HL-60/S4 treated with phorbol 12-myristate 13-acetate at 8.2 ng/mL for 4 days and 3 days (cell line): Measurements from ENCODE around the gene KIAA1191.

Experiments
- in situ Hi-C: fragments of 300-500 bp; cut with MboI; formaldehyde crosslinking; loops from 2 replicates; pipeline ENCODE4 v1.15.0; 2022; ENCODE audit warnings: low sequenced_read_pairs

The KIAA1191 gene

DNA sequence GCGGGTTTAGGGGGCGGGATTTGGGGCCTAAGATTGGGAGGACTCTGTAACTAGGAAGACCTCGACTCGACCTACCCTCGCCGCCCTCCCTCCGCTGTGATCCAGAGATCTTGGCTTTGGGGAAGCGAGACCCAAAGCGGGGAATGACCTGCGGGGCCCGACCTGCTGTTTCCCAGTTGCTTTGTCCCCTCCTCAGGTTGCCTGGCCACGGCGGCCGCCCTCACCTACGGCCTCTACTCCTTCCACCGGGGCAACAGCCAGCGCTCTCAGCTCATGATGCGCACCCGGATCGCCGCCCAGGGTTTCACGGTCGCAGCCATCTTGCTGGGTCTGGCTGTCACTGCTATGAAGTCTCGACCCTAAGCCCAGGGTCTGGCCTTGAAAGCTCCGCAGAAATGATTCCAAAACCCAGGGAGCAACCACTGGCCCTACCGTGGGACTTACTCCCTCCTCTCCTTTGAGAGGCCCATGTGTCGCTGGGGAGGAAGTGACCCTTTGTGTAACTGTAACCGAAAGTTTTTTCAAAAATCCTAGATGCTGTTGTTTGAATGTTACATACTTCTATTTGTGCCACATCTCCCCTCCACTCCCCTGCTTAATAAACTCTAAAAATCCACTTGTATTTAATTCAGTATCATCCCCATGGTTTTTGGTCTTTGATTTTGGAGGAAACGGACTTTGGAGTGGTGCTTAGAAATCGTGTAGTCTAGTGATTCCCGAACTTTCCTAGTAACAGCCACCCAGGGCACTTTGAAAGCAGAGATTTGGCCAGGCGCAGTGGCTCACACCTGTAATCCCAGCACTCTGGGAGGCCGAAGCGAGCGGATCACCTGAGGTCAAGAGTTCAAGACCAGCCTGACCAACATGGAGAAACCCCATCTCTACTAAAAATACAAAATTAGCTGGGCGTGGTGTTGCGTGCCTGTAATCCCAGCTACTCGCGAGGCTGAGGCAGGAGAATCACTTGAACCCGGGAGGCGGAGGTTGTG, 27.9 kb upstream of the KIAA1191 start:
- in situ Hi-C loops, result no loop called here

DNA sequence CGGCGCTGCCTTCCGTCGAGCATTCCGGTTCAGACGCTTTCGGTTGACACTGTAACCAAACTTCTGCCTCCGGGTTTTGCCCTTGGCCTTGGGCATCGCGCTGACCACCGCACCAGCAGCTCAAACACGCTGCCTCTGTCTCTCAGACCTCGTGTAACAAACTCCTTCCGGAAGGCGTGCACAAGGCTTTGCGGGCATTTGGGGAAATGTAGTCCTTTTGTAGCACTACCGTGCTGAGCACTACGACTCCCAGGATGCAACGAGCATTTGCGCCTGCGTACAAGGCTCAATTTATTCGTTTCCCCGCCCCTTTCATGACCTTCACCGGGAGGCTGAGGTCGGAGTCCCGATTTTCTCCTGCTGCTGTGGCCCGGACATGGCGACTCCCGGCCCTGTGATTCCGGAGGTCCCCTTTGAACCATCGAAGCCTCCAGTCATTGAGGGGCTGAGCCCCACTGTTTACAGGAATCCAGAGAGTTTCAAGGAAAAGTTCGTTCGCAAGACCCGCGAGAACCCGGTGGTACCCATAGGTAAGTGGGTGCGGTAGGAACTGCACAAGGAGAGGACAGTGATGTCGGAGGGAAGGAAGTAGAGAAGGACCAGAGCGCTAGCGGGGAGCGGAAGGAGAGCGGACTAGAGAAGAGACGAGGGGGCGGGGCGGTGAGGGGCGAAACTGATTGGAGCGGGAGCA, 27.0 kb upstream of the KIAA1191 start, which contains the start of the genes HIGD2A and NOP16:
Gene HIGD2A, plus strand, starts transcription at position 308 of the 691 bp plus-strand sequence. Its CDS starts 69 bp downstream, at position 377.
Gene NOP16, minus strand, starts transcription at position 155 of the 691 bp plus-strand sequence. Its CDS starts 59 bp downstream, at position 96.
- in situ Hi-C loops, result no loop called here

DNA sequence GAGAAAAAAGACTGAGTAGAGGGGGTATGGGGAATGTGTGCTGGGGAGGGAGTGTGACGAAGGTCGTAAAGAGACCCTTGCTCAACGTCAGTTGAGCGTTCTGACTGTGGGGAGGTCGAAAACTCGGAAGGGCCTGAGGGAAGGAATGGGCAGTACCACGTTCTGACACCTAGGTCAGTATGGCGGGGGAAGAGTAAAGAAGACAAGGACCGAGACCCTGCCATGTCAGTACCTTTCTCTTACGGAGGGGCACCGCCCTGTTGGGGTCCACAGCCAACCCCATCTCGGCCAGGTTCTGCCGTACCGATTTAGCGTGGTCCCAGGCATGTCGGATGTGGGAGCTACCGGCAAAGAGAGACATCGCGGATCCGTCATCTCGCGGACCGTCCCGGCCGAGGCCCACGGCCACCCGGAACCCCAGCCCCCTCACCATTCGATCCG, 26.5 kb upstream of the KIAA1191 start:
- in situ Hi-C loops, result no loop called here

DNA sequence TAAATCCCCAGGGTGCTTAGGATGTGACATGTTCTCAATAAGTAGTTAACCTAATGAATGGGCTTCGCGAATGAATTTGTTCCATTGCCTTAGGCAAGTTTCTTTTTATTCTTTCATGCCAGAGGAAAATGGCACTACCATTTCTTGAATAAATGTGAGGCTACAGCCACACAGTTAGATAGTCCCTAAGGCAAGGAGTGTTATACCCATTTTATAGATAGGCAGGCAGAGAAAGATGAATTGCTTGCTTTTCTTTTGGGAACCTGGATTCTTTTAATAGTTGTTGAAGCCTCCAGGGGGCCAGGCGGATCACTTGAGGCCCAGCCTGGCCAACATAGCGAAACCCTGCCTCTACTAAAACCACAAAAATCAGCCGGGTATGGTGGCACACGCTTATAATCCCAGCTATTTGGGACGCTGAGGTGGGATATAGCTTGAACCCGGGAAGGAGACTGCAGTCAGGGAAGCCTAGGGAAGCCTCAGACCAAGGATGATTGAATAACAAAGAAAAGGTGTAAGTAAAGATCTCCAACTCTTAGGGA, 25.9 kb upstream of the KIAA1191 start:
- in situ Hi-C loops, result no loop called here

DNA sequence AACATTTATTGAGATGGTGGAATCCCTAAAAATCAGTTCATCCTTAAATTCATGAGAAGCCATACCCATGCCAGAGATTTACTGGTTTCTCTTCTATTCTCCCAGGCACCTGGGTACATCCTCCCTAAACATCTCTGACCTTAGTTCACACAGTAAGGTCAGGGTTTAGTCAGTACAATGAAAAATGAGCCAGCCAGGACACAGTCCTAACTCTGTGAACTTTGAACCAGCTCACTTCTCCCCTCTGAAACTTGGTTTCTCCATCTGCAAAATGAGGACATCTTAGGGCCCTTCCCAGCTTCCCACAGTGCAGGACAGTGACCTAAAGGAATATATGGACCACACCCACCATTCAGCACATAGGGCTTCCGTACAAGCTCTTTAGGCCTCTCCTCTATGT, 24.9 kb upstream of the KIAA1191 start:
- in situ Hi-C loops, result no loop called here

DNA sequence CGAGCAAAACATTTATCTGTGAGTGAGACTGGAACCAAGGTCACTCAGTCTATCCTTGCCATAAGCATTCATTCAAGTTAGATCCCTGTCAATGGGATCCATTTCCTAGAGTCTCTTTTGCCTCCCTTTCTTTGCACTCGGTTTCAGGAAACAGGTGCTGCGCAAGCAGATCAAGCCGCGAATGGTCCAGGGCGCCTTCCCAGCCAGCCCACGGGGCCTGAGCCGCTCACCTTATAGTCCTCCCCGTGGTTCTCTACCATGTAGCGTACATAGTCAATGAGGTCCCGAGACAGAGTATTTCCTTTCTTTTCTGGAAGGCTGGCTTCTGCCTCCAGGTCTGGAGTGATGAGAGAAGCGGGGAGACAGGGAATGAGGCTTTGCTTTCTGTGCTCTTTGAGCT, 23.4 kb upstream of the KIAA1191 start:
- in situ Hi-C loops, result no loop called here

DNA sequence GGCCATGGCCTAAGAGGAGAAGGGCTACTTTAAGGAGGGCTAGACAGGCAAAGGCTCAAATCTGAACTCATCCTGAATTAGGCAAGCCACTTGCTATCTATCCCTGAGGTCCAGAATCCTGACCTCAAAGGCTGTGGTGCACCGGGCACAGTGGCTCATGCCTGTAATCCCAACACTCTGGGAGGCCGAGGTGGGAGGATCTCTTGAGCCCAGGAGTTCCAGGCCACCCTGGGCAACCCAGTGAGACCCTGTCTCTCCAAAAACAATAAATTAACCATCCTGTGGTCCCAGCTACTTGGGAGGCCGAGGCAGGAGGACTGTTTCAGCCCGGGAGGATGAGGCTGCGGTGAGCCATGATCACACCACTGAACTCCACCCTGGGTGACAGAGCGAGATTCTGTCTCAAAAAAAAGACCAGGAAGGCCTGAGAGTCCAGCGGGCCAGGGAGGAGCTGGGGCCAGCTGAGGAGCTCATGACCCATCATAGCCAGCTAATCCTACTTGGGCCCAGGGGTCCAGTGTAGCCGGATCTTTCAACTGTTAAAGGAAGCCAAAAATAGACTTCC, 22.9 kb upstream of the KIAA1191 start:
- in situ Hi-C loops, result no loop called here

DNA sequence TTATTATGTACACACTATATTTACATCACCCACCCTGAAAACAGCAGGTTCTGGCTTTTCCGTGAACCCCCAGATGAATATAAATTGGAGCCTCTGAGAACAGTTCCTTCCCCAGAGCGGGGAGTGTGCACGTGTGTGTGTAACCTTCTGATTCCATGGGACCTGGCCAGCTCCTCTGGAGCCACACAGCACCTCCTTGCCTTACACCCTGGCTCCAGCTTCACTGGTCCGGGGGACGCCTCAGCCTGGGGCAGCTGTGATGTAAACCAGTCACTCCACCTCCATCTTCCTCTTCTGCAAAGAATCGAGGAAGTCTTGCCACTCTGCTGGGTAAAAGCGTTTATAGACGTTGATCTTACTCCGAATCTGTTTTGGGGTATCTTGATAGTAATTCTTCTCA, 22.4 kb upstream of the KIAA1191 start:
- in situ Hi-C loops, result no loop called here

DNA sequence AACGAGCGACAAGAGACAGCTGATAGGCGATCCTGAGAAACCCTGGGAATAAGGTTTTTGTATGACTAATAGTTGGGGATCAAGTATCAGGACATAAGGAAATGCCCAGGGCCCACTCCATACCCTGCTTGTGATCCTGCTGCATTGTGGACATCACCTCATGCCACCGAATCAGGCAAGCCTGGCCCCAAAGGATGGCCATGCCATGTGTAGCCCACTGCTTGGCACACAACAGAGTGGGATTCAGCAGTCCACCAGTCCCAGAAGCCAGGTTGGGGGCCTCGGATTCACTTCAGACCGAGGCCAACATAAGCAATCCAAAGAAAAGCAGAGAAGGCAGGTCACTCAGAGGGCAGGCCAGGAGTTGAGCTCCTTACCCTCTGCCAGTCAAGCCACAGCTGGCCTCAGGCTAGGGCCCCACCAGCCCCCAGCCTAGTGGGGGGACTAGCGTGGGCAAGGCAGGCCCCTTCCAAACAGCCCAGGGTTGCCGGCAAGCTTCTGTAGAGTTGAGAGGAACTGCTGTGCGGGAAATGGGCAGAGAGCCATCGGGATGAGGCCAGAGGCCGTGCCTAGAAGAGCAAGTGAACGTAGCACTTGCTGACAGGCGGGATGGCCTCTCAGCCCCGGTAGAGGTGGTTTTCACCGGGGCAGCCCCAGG, 21.8 kb upstream of the KIAA1191 start:
- in situ Hi-C loops, result no loop called here

DNA sequence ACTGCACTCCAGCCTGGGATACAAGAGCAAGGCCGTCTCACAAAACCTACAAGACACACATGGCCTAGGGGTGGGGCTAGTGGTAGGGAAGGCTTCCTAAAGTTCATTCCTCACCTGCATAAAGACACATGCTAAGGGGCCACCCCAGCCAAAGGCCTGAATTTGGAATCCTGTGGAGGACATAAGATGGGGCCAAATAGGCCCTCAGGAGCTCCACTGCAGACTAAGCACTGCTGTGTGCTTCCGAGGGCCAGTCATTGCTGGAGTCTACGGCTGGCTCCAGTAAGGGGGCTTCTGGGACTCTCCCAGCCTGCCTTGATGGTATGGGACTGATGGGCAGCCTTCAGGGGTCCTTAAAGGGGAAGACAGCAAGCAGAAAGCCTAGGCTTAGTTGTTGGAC, 21.2 kb upstream of the KIAA1191 start:
- in situ Hi-C loops, result no loop called here

DNA sequence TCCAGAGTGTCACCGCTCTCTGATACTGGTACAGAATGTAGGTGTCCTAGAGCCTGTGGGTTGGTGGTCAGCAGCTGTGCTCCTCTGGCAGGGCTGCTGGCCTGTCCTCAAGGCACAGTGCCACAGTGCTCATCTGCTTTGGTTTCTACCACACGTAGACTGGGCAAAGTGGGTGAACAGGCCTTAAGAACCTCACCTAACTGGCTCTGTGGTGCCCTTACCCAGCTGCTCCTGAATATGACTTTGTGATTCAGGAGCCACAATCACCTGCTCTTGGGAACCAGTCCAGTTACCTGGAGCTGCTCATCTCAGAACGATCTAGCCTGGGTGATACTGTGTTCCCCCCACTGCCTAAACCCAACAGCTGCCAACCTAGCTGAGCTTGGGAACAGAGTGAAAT, 20.4 kb upstream of the KIAA1191 start:
- in situ Hi-C loops, result no loop called here

DNA sequence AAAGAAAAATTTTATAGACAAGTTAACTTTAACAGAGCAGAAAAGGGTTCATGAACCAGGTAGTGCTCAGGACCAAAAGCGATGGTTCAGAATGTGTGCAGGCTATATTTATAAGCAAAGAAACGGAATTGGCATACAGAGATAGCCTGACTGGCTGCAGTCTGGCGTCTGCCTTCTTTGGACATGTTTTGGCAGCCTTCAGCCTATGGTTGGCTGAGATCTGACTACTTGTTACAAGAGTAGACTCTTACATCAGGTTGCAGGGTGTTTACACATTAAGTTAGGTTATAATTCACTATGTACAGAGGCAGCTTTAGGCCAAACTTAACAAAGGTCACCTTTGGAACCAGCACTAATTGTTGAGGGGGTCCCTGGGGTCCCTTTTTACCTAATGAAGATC, 19.9 kb upstream of the KIAA1191 start:
- in situ Hi-C loops, result no loop called here

DNA sequence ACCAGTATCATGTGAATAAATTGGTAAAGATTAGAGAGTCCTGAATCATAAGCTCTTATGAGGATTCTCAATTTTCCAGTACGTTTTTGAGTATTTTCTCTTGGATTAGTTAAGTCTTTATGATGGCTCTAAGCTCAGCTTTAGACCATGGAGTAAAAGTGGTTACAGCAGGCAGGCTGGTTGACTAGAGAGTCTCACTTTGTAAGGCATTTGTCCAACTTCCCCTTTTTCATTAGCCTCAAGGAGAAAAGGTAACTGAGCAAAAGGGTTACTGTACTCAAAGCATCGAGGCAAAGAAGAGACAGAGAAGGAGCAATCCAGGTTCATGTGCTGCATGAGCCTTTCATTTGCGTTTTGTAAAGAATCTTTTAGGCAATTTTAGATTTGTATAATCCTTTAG, 18.3 kb upstream of the KIAA1191 start:
- in situ Hi-C loops, result no loop called here

DNA sequence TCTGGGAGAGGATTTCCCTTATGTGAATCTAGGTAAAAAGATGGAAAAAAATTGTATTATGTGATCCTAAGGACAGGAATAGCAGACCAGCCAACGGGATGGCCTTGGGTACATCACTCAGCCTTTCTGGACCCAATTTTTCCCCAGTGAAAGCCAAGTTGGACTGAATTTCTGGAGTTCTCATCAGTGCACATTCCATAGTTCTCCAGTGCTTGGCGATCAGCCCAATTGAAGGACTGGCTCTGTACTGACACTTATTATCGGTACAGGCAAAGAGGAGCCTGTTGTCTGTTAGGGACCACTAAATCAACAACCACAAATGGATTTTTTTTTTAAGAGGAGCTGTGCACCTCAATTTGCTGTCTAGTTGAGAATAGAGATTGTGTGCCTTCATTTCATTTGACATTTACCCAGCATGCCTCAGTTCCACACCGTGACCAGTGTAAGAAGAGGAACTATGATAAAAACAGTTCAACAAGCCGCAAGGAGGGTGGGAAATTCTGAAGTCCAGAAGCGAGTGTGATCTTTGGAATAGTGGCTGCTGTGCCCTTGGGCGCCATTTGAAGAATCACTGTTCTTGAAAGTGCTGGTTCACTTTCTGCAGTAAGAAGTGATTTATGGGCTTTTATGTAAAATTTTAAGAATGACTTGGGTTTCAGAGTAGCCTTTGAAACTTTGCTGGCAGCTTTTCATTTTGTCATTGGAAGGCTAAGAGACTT, 11.7 kb upstream of the KIAA1191 start:
- in situ Hi-C loops, result no loop called here

DNA sequence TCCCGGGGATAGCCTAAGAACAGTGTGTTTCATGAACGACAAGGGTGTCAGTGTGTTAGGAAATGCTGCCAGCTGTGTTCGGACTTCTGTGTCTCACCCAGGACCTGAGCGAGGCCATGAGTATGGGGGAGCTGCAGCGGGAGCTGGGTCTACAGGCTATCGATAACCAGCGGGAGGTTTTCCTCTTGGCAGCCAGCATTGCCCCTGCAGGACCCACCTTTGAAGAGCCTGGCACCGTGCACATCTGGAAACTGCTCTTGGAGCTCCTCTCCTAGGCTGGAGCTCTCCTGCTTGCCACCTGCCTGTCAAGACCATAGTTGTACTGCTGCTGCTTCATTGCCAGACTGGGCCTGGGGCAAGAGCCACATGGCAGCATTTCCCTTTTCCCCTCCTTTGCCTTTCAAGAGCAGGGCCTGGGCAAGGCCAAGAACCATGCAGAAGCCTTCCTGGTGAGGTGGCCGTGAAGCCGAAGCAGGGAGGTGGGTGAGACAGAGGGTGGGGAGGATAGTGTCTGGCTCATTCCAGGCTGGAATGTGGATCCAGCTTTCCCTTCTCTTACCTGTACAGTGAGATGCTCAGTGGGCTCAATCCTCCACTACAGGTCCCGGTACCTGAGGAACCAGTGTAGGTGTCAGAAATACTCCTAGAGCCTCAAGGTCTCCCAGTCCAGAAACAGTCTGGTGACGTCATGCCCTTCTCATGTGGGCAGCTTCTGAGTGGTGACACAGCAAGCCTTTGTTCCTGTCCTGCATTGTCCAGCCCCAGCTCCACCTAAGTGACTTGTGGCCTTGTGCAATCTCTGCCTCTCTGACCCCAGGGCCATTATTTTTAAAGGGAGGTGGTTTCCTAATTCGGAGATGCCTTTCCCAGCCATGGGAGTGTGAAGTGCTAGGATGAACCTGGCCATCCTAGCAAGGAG, 10.3 kb upstream of the KIAA1191 start:
- in situ Hi-C loops, result no loop called here

DNA sequence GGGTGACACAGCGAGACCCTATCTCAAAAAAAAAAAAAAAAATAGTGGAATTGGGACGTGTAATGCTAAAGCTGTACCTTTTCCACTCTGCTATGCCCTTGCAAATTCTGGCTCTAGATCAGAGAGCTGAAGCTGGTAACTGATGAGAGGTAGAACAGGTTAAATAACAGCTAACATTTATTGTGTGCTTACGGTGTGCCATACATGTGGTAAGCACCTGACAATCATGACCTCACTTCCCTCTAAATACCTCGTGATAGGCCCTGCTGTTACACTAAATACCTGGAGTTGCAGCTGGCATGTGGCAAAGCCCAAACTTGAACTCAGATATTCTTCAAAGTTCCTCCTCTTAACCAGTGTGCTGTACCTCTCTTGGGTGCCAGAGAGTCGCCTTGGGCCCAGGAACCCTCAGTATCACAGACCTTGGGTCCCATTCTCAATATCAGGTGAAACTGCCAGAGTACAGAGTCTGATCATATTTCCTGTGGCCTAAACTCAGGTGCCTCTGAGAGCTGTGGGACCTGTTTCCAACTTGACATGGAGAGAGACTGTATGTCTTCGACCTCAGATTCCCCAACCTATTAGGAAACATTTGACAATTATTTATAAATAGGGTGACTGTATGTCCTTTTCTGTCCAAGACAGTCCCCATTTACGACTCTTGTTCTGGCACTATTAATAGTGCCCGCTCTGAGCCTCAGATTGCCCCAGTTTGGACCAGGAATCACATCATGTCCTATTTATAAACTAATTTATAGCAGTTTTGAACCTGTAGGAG, 8.6 kb upstream of the KIAA1191 start:
- in situ Hi-C loops, result no loop called here

DNA sequence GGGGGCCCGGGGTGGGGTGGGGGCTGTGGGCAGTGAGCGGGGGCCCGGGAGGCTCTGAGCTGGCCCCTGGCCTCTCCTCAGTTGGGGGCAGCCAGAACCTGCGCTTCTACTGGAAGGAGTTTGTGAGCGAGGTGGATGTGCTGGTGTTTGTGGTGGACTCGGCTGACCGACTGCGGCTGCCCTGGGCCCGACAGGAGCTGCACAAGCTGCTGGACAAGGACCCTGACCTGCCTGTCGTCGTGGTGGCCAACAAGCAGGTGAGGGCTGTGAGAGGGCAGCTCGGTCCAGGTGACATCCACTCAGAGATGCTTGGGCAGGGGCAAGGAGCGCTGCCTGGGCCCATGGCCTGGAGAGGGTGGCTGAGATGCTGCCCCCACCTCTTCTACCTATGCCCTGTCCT, 7.2 kb upstream of the KIAA1191 start:
- in situ Hi-C loops, result no loop called here

DNA sequence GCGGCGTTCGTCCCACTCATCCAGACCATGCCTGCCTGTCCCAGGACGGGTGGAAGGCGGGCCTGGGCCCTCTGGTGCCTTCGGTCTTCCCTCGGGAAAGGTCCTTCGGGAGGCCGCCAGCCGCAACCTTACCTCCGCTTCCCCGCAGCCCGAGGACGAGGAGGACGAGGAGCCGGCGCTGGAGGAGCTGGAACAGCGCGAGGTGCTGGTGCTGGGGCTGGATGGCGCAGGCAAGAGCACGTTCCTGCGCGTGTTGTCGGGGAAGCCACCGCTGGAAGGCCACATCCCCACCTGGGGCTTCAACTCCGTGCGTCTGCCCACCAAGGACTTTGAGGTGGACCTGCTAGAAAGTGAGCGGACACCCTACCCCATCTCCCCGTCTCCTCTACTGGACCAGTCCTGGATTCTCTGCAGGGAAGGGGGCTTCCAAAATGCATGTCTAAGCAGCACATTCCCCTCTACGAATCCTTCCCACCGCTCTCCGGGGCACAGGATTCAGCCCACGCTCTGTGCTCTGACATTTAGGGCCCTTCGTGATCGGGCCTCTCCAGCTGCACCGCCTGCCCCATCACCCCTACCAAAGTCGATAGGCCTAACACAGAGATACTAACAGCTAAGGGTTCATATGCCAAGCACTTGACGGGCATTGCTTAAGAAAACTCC, 4.8 kb upstream of the KIAA1191 start:
- in situ Hi-C loops, result no loop called here
